H1 (cell line): ENCODE results near the gene SRI.

ENCODE experiments used
- BACH1 ChIP-seq: IDR thresholded peaks from 2 replicates; pipeline ENCODE4 v1.6.1; 2012; ENCODE audit warnings: low read length, improper control_type of control experiment
- CEBPB ChIP-seq: IDR thresholded peaks from 2 replicates; pipeline ENCODE4 v1.6.1; 2012; ENCODE audit warnings: low read depth, low read length

DNA sequence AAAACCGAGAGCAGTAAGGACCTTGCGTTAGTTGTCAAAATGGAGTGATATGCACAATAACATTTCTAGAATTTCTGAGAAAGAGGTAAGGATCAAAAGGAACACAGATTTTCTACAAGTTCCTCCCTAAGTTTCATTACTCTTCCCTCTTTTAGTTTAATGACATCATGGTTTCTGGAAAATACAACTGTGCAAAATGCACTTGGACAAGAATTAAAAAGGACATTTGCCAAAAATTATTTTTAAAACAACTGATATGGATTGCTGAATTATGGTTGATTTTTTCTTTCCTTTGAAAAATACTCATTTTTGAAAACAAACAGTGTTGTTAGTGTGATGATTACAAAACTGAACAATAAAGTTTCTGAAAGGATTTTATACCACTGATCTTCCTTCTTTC, 52.1 kb downstream of the SRI start:
- TF ChIP-seq CEBPB (no peak), BACH1 (no peak)
